ENCODE data around the gene PTPRG.
A peak's percentile ranks its signal among the peaks of the same experiment; 100 is the strongest.

PTPRG gene

GRCh38 chr3:61875976-61876671 is 314.8 kb downstream of the PTPRG start:
- no peak for DNase-seq

GRCh38 chr3:61876797-61877196 is 315.4 kb downstream of the PTPRG start:
- DNase-seq, result peak; percentile 27

- no peak for DNase-seq
These were observed 316.2 kb downstream of the PTPRG start for GRCh38 chr3:61877359-61878138.

- no peak for DNase-seq
These were observed 320.9 kb downstream of the PTPRG start for GRCh38 chr3:61882253-61882652.

- no peak for DNase-seq
These were observed 323.4 kb downstream of the PTPRG start for GRCh38 chr3:61884794-61885193.

GRCh38 chr3:61885414-61885813 is 324.0 kb downstream of the PTPRG start:
- no peak for DNase-seq

- no peak for DNase-seq
These were observed 325.8 kb downstream of the PTPRG start for GRCh38 chr3:61887206-61887605.

- DNase-seq, result no peak
These were observed 327.9 kb downstream of the PTPRG start for GRCh38 chr3:61889259-61889658.

GRCh38 chr3:61890167-61890566 is 328.8 kb downstream of the PTPRG start:
- no peak for DNase-seq

- no peak for DNase-seq
These were observed 329.2 kb downstream of the PTPRG start for GRCh38 chr3:61890586-61890985.

GRCh38 chr3:61892891-61893290 is 331.5 kb downstream of the PTPRG start:
- no peak for DNase-seq

GRCh38 chr3:61893840-61894566 is 332.6 kb downstream of the PTPRG start:
- no peak for DNase-seq

GRCh38 chr3:61894988-61895935 is 333.9 kb downstream of the PTPRG start:
- DNase-seq, result peak; percentile 91

- DNase-seq, result no peak
These were observed 334.9 kb downstream of the PTPRG start for GRCh38 chr3:61896251-61896650.

- no peak for DNase-seq
These were observed 336.5 kb downstream of the PTPRG start for GRCh38 chr3:61897848-61898247.

GRCh38 chr3:61899700-61900462 is 338.5 kb downstream of the PTPRG start:
- DNase-seq, result no peak

- DNase-seq, result no peak
These were observed 340.1 kb downstream of the PTPRG start for GRCh38 chr3:61901496-61901895.

GRCh38 chr3:61901986-61902385 is 340.6 kb downstream of the PTPRG start:
- DNase-seq, result no peak

- DNase-seq, result no peak
These were observed 341.7 kb downstream of the PTPRG start for GRCh38 chr3:61903074-61903473.

- no peak for DNase-seq
These were observed 342.7 kb downstream of the PTPRG start for GRCh38 chr3:61903931-61904657.

- no peak for DNase-seq
These were observed 345.9 kb downstream of the PTPRG start for GRCh38 chr3:61907210-61907795.
